ENCODE results near the gene GRIN3B.

The GRIN3B gene

GRCh38 chr19:1055028-1055425, 54.8 kb downstream of the GRIN3B start:
- Histone ChIP-seq H3K4me3 (IDR thresholded peaks at IDR 0.05; ENCODE audit: insufficient read depth, low read depth, low read length) (no peak overlapping the region), H3K79me2 (ENCODE audit: insufficient read depth, low read depth) (no peaks in the 10 kb centered on the region), H2AFZ (ENCODE audit: low read depth) (no peak overlapping the region), H4K20me1 (ENCODE audit: insufficient read depth) (no peaks in the 10 kb centered on the region), H3K36me3 (ENCODE audit: insufficient read depth) (no peaks in the 10 kb centered on the region), H3K4me2 (no peak overlapping the region), H3K4me1 (ENCODE audit: low read depth, poor library complexity, severe bottlenecking) (no peaks in the 10 kb centered on the region), H3K27ac (no peak overlapping the region), H3K9ac (no peak overlapping the region), H3K27me3 (ENCODE audit: insufficient read depth, low read depth) (no peaks in the 10 kb centered on the region)
- TF ChIP-seq CTCF (conservative IDR thresholded peaks at IDR 0.05; ENCODE audit: low read depth, low read length): no peak

- Histone ChIP-seq H3K4me3 (IDR thresholded peaks at IDR 0.05; ENCODE audit: insufficient read depth, low read depth, low read length) (no peak overlapping the region), H3K27ac (no peak overlapping the region), H3K9ac (no peak overlapping the region), H3K79me2 (ENCODE audit: insufficient read depth, low read depth) (no peaks in the 10 kb centered on the region), H2AFZ (ENCODE audit: low read depth) (no peak overlapping the region), H4K20me1 (ENCODE audit: insufficient read depth) (no peaks in the 10 kb centered on the region), H3K4me1 (ENCODE audit: low read depth, poor library complexity, severe bottlenecking) (no peaks in the 10 kb centered on the region), H3K4me2 (no peak overlapping the region), H3K27me3 (ENCODE audit: insufficient read depth, low read depth) (no peaks in the 10 kb centered on the region), H3K36me3 (ENCODE audit: insufficient read depth) (no peaks in the 10 kb centered on the region)
- no peak for TF ChIP-seq CTCF (conservative IDR thresholded peaks at IDR 0.05; ENCODE audit: low read depth, low read length)
Observed at GRCh38 chr19:1055886-1056620, 55.8 kb downstream of the GRIN3B start.

GRCh38 chr19:1057176-1057855, 57.1 kb downstream of the GRIN3B start:
- Histone ChIP-seq H4K20me1 (ENCODE audit: insufficient read depth) (no peaks in the 10 kb centered on the region), H3K27ac (no peak overlapping the region), H3K4me3 (IDR thresholded peaks at IDR 0.05; ENCODE audit: insufficient read depth, low read depth, low read length) (no peak overlapping the region), H3K4me2 (no peak overlapping the region), H3K79me2 (ENCODE audit: insufficient read depth, low read depth) (no peaks in the 10 kb centered on the region), H3K4me1 (ENCODE audit: low read depth, poor library complexity, severe bottlenecking) (no peaks in the 10 kb centered on the region), H3K9ac (no peak overlapping the region), H2AFZ (ENCODE audit: low read depth) (no peak overlapping the region), H3K27me3 (ENCODE audit: insufficient read depth, low read depth) (no peaks in the 10 kb centered on the region), H3K36me3 (ENCODE audit: insufficient read depth) (no peaks in the 10 kb centered on the region)
- no peak for TF ChIP-seq CTCF (conservative IDR thresholded peaks at IDR 0.05; ENCODE audit: low read depth, low read length)

GRCh38 chr19:1058112-1058511, 57.9 kb downstream of the GRIN3B start:
- no peaks in the 10 kb centered on the region for H3K36me3 ChIP-seq (ENCODE audit: insufficient read depth)
- no peak overlapping the region for H3K9ac ChIP-seq
- no peaks in the 10 kb centered on the region for H3K27me3 ChIP-seq (ENCODE audit: insufficient read depth, low read depth)
- no peaks in the 10 kb centered on the region for H4K20me1 ChIP-seq (ENCODE audit: insufficient read depth)
- H2AFZ ChIP-seq (ENCODE audit: low read depth): no peak overlapping the region
- no peaks in the 10 kb centered on the region for H3K4me1 ChIP-seq (ENCODE audit: low read depth, poor library complexity, severe bottlenecking)
- no peak overlapping the region for H3K27ac ChIP-seq
- TF ChIP-seq CTCF (conservative IDR thresholded peaks at IDR 0.05; ENCODE audit: low read depth, low read length): no peak
- H3K4me2 ChIP-seq: no peak overlapping the region
- H3K4me3 ChIP-seq (IDR thresholded peaks at IDR 0.05; ENCODE audit: insufficient read depth, low read depth, low read length): no peak overlapping the region
- no peaks in the 10 kb centered on the region for H3K79me2 ChIP-seq (ENCODE audit: insufficient read depth, low read depth)
